H1 (cell line): ENCODE data around the gene ELFN2. TPM values are rescaled to one million over a fixed set of nuclear protein-coding genes. Genes with fewer than 3 reads are reported as not detected.

Source experiments
- CTCF ChIA-PET: fragments of 300-600 bp; sonication (Branson Sonifier 250); formaldehyde crosslinking; loops from one replicate; lab custom pipeline; 2021; ENCODE audit not compliant: partially characterized antibody; lab: Charles Lee
- POLR2A ChIA-PET: fragments of 300-600 bp; sonication (Branson Sonifier 250); formaldehyde crosslinking; loops from one replicate; lab custom pipeline; 2021; ENCODE audit warnings: inconsistent platforms; ENCODE audit not compliant: partially characterized antibody; lab: Charles Lee
- DNase-seq, 2 experiments: peaks; one replicate each; pipeline versions ENCODE4 v3.0.0 to v3.0.0-alpha.2; 2010 to 2022; ENCODE audit warnings: low spot score in 2 of 2, low read depth in 1 of 2, mixed read lengths in 1 of 2
- FAIRE-seq: peaks from 2 replicates; lab custom pipeline; 2011; peaks lifted over from hg19 to GRCh38; lab: Jason Lieb, UNC
- H2AFZ ChIP-seq: 2 replicates; pipeline ENCODE4 v1.8.1; 2012; ENCODE audit warnings: low read length, inconsistent platforms
- H2AK5ac ChIP-seq: 2 replicates; pipeline ENCODE4 v1.6.1; 2013; ENCODE audit warnings: low read depth, low read length
- H2BK120ac ChIP-seq: replicated peaks from 2 replicates; pipeline ENCODE3; 2013; ENCODE audit warnings: low read depth, low read length, inconsistent platforms
- H2BK12ac ChIP-seq: 2 replicates; pipeline ENCODE4 v1.6.1; 2013; ENCODE audit warnings: low read depth, low read length
- H2BK15ac ChIP-seq: 2 replicates; pipeline ENCODE4 v1.6.1; 2013; ENCODE audit warnings: low read length
- H2BK20ac ChIP-seq: 2 replicates; pipeline ENCODE4 v1.6.1; 2013; ENCODE audit warnings: low read length
- H2BK5ac ChIP-seq: 2 replicates; pipeline ENCODE4 v1.6.1; 2013; ENCODE audit warnings: low read depth, low read length
- H3K14ac ChIP-seq: 2 replicates; pipeline ENCODE4 v1.6.1; 2013; ENCODE audit warnings: inconsistent platforms; ENCODE audit not compliant: insufficient read length
- H3K18ac ChIP-seq: 2 replicates; pipeline ENCODE4 v1.6.1; 2013; ENCODE audit warnings: low read length; ENCODE audit errors: extremely low read depth
- H3K23ac ChIP-seq: 2 replicates; pipeline ENCODE4 v1.6.1; 2013; ENCODE audit warnings: inconsistent platforms; ENCODE audit not compliant: insufficient read length
- H3K23me2 ChIP-seq: 2 replicates; pipeline ENCODE4 v1.6.1; 2013; ENCODE audit warnings: low read depth, low read length
- H3K27ac ChIP-seq: 2 replicates; pipeline ENCODE4 v1.6.1; 2011; ENCODE audit warnings: low read depth, low read length, inconsistent platforms
- H3K27me3 ChIP-seq, 4 experiments: replicated peaks in 1 of 4; 1 replicate in 1 of 4; 2 replicates in 3 of 4; pipeline versions ENCODE4 v1.6.1 to v1.8.1; 2011 to 2013; ENCODE audit warnings: low read length in 3 of 4, mild to moderate bottlenecking in 3 of 4, inconsistent platforms in 2 of 4, mixed read lengths in 2 of 4, moderate library complexity in 1 of 4; ENCODE audit not compliant: control insufficient read depth in 3 of 4, insufficient read depth in 3 of 4; ENCODE audit errors: extremely low read depth in 1 of 4
- H3K36me3 ChIP-seq, 4 experiments: 2 replicates each; pipeline versions ENCODE4 v1.6.1 to v1.8.1; 2011 to 2013; ENCODE audit warnings: mild to moderate bottlenecking in 4 of 4, low read length in 3 of 4, moderate library complexity in 2 of 4, control low read depth in 1 of 4, inconsistent platforms in 1 of 4; ENCODE audit not compliant: insufficient read depth in 4 of 4, control insufficient read depth in 2 of 4
- H3K4ac ChIP-seq: replicated peaks from 2 replicates; pipeline ENCODE3; 2013; ENCODE audit warnings: low read length, low read depth, mixed read lengths, inconsistent platforms; ENCODE audit not compliant: insufficient read length
- H3K4me1 ChIP-seq, 4 experiments: replicated peaks in 1 of 4; 1 replicate in 1 of 4; 2 replicates in 3 of 4; pipeline versions ENCODE4 v1.6.1 to v1.8.1; 2011 to 2013; ENCODE audit warnings: low read length in 3 of 4, inconsistent platforms in 2 of 4, mixed read lengths in 1 of 4; ENCODE audit not compliant: insufficient read depth in 4 of 4, control insufficient read depth in 3 of 4
- H3K4me2 ChIP-seq, 2 experiments: 2 replicates each; pipeline versions ENCODE4 v1.6.1 to v1.8.1; 2011 to 2013; ENCODE audit warnings: low read depth in 2 of 2, low read length in 2 of 2, control low read depth in 1 of 2, inconsistent platforms in 1 of 2, mild to moderate bottlenecking in 1 of 2; ENCODE audit not compliant: insufficient read depth in 1 of 2
- H3K4me3 ChIP-seq, 4 experiments: fragments of 200-600, 300-600 bp in 1 of 4; sonication (generic), shearing (Covaris generic), sonication (Bioruptor Twin) in 1 of 4; 2 replicates each; pipeline versions ENCODE4 v1.5.1 to v1.8.1; 2011 to 2016; ENCODE audit warnings: low read length in 4 of 4, low read depth in 3 of 4, control low read depth in 2 of 4, inconsistent platforms in 2 of 4, mild to moderate bottlenecking in 2 of 4, mixed read lengths in 1 of 4, moderate library complexity in 1 of 4; ENCODE audit not compliant: insufficient read depth in 2 of 4; ENCODE audit errors: extremely low read depth in 1 of 4
- H3K56ac ChIP-seq: replicated peaks from 2 replicates; pipeline ENCODE3; 2013; ENCODE audit warnings: low read depth, mild to moderate bottlenecking, mixed read lengths, low read length, inconsistent platforms; ENCODE audit not compliant: insufficient read length
- H3K79me1 ChIP-seq: 2 replicates; pipeline ENCODE4 v1.6.1; 2013; ENCODE audit warnings: low read depth, low read length, control low read depth
- H3K79me2 ChIP-seq, 2 experiments: 2 replicates each; pipeline versions ENCODE4 v1.6.1 to v1.8.1; 2012 to 2013; ENCODE audit warnings: low read length in 2 of 2, mild to moderate bottlenecking in 2 of 2, inconsistent platforms in 1 of 2; ENCODE audit not compliant: insufficient read depth in 2 of 2, control insufficient read depth in 1 of 2
- H3K9ac ChIP-seq, 4 experiments: replicated peaks in 1 of 4; 1 replicate in 1 of 4; 2 replicates in 3 of 4; pipeline versions ENCODE4 v1.6.1 to v1.8.1; 2011 to 2013; ENCODE audit warnings: low read depth in 3 of 4, low read length in 3 of 4, control low read depth in 2 of 4, mild to moderate bottlenecking in 2 of 4, moderate library complexity in 2 of 4, inconsistent platforms in 1 of 4; ENCODE audit errors: extremely low read depth in 1 of 4
- H3K9me3 ChIP-seq, 2 experiments: 2 replicates each; pipeline versions ENCODE4 v1.6.1 to v1.8.1; 2012 to 2013; ENCODE audit warnings: mild to moderate bottlenecking in 2 of 2, moderate library complexity in 2 of 2, control low read depth in 1 of 2, inconsistent platforms in 1 of 2, low read depth in 1 of 2, low read length in 1 of 2, mixed read lengths in 1 of 2; ENCODE audit not compliant: insufficient read depth in 2 of 2
- H4K20me1 ChIP-seq, 2 experiments: replicated peaks in 1 of 2; 2 replicates each; pipeline versions ENCODE3 to v1.8.1; 2011 to 2013; ENCODE audit warnings: inconsistent platforms in 2 of 2, low read length in 2 of 2, mild to moderate bottlenecking in 1 of 2; ENCODE audit not compliant: insufficient read depth in 2 of 2, control insufficient read depth in 1 of 2
- H4K5ac ChIP-seq: 2 replicates; pipeline ENCODE4 v1.6.1; 2013; ENCODE audit warnings: low read length, low read depth, mixed read lengths, inconsistent platforms; ENCODE audit not compliant: insufficient read length
- H4K8ac ChIP-seq: 2 replicates; pipeline ENCODE4 v1.8.0; 2013; ENCODE audit warnings: mild to moderate bottlenecking, moderate library complexity, low read length, inconsistent platforms; ENCODE audit not compliant: insufficient read depth; ENCODE audit errors: extremely low read depth
- H4K91ac ChIP-seq: replicated peaks from 2 replicates; pipeline ENCODE3; 2013; ENCODE audit warnings: low read length, mixed read lengths, inconsistent platforms; ENCODE audit not compliant: insufficient read length
- BACH1 ChIP-seq: IDR thresholded peaks from 2 replicates; pipeline ENCODE4 v1.6.1; 2012; ENCODE audit warnings: low read length, improper control_type of control experiment
- CTBP2 ChIP-seq: IDR thresholded peaks from 2 replicates; pipeline ENCODE4 v1.7.0; 2011; ENCODE audit warnings: borderline replicate concordance, mild to moderate bottlenecking, moderate library complexity, mixed read lengths, low read length; ENCODE audit not compliant: insufficient read depth, insufficient read length
- EZH2 ChIP-seq: fragments of 200-600 bp; sonication (generic); IDR thresholded peaks from 2 replicates; pipeline ENCODE4 v1.7.1; 2012; ENCODE audit warnings: low read depth, mild to moderate bottlenecking, moderate library complexity, low read length, inconsistent platforms; ENCODE audit not compliant: severe bottlenecking
- HDAC6 ChIP-seq: IDR thresholded peaks from one replicate; pipeline ENCODE4 v1.7.1; 2012; ENCODE audit warnings: low read depth, mild to moderate bottlenecking, inconsistent platforms, low read length, moderate library complexity
- JUN ChIP-seq: IDR thresholded peaks from 2 replicates; pipeline ENCODE4 v1.6.1; 2011; ENCODE audit warnings: low read depth, mild to moderate bottlenecking, improper control_type of control experiment, low read length
- KDM4A ChIP-seq: IDR thresholded peaks from one replicate; pipeline ENCODE4 v1.7.1; 2012; ENCODE audit warnings: low read depth, mild to moderate bottlenecking, moderate library complexity, low read length, inconsistent platforms; ENCODE audit not compliant: severe bottlenecking
- NANOG ChIP-seq: IDR thresholded peaks from 2 replicates; pipeline ENCODE4 v1.6.1; 2011; ENCODE audit warnings: low read length, low read depth, mild to moderate bottlenecking, inconsistent platforms; ENCODE audit not compliant: insufficient read depth, poor library complexity, severe bottlenecking
- NRF1 ChIP-seq: IDR thresholded peaks from 2 replicates; pipeline ENCODE4 v1.6.1; 2011; ENCODE audit warnings: mild to moderate bottlenecking, low read depth, low read length, improper control_type of control experiment
- SP1 ChIP-seq: IDR thresholded peaks from 2 replicates; pipeline ENCODE4 v1.6.1; 2011; ENCODE audit warnings: low read depth, low read length
- SUZ12 ChIP-seq: fragments of 200-600 bp; sonication (generic); IDR thresholded peaks from 2 replicates; pipeline ENCODE4 v1.6.1; 2012; ENCODE audit warnings: mild to moderate bottlenecking, inconsistent platforms, low read length, moderate library complexity, mixed read lengths
- TAF7 ChIP-seq: optimal IDR thresholded peaks from 2 replicates; pipeline ENCODE3; 2011; ENCODE audit warnings: low read depth, mild to moderate bottlenecking, inconsistent platforms, low read length, moderate library complexity, borderline replicate concordance
- TEAD4 ChIP-seq: IDR thresholded peaks from 2 replicates; pipeline ENCODE4 v1.6.1; 2012; ENCODE audit warnings: low read depth, low read length, inconsistent platforms, mixed read lengths
- WGBS, 2 experiments: shearing (Covaris generic) in 1 of 2; methylation state at CpG; one replicate each; pipeline versions ENCODE4 v1.1.6 to v1.1.7; 2013 to 2015; ENCODE audit warnings: low lambda C conversion rate in 2 of 2, mixed read lengths in 2 of 2, inconsistent platforms in 1 of 2, low coverage in 1 of 2, missing lambda C conversion rate in 1 of 2; ENCODE audit not compliant: insufficient replicate concordance in 2 of 2, insufficient coverage in 1 of 2, insufficient read length in 1 of 2; ENCODE audit errors: extremely low coverage in 1 of 2, missing lambda C conversion rate in 1 of 2; 5-methylcytosine and 5-hydroxymethylcytosine counted together
- polyA plus RNA-seq, 7 experiments: library from polyadenylated mRNA; depleted of rRNA in 3 of 7; stranded (reverse) in 5 of 7; unstranded in 2 of 7; fragments of >200 nt in 5 of 7; fragments of 200-250 nt in 2 of 7; gene quantifications; 1 replicate in 5 of 7; 2 replicates in 1 of 7; 4 replicates in 1 of 7; pipeline versions ENCODE4 v1.2.1 to v1.2.3, GENCODE V29; 2011 to 2013; ENCODE audit warnings: missing spikeins in 2 of 7, mixed read lengths in 2 of 7
- total RNA-seq: library from RNA; stranded (reverse); fragmentation: NEBNext Ultra II Directional; extraction: Animal tissue kit (Norgen Biotek cat#: 25700); gene quantifications from 2 replicates; pipeline ENCODE4 v1.2.1, GENCODE V29; 2021

ELFN2 gene
- total and polyA plus RNA-seq, 2 of the 8 experiments (the other 6 are each of a cell fraction or from before 2014, with no cell fraction given), result 0.63 to 0.88 TPM

DNA sequence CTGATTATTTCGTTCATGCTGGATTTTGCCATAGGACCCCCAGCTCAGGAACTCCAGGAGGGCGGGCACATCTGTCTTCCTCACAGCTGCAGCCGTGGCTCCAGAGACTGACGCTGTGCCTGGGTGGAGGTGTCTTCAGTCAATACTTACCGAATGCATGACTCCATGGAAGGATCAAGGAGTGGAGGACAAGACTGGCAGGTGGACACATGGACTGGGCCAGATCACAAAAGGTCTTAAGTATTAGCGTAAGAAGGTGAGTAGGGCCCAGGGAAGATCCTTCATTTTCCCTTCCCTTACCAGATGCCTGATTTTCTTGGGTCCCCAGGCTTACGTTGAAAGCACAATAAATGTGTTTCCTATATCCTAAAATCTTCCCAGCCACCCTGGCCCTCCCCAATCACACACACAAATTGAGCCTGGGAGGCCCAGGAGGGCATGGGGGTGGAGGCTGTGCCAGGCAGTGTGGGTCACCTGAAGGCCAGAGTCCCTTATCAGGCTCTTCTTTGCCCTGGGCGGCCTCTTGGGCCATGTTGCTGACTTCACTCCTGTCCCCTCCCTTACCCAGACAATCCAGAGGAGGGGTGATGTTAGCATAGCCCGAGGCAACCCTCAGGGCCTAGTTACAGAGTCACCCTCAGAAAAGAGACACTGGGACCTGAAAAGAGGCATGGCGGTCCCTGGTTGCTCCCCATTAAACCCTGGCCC is 88.6 kb downstream of the ELFN2 start:
- peaks cover 0 to 21% (median 10%) of the 10 kb centered on the region in 4 experiments; a peak in 5 of 7 replicates for H3K27me3 ChIP-seq
- 82% methylated on average over 9 of the region's 10 CpGs; no CpG with 5 or more reads in 1 of the 2 experiments for WGBS, 2 experiments
- no peak for TF ChIP-seq EZH2
- TF ChIP-seq CTBP2, result no peak
- no peak for TF ChIP-seq BACH1
- no peak for TF ChIP-seq TAF7
- no peak for TF ChIP-seq NRF1
- no peak for TF ChIP-seq SUZ12
- TF ChIP-seq NANOG, result no peak
- no peak for TF ChIP-seq HDAC6
- no peak for TF ChIP-seq KDM4A
- TF ChIP-seq JUN, result no peak
- TF ChIP-seq TEAD4, result no peak
- TF ChIP-seq SP1, result no peak

More for the DNA sequence above, 88.6 kb downstream of the ELFN2 start:
- Histone ChIP-seq H3K23me2 (peaks cover 9% of the 10 kb centered on the region; the same call in 1 of the 2 replicates), H4K91ac (no peak overlapping the region), H3K79me2 (no peaks in the 10 kb centered on the region), H3K56ac (no peak overlapping the region), H3K4me2 (no peak overlapping the region), H3K27ac (no peak overlapping the region), H4K20me1 (no peaks in the 10 kb centered on the region), H2AK5ac (peak overlapping the region; percentile 40; the same call in 1 of the 2 replicates), H3K18ac (no peak overlapping the region; the same call in 1 of the 2 replicates), H2BK12ac (0 out of 2 replicates have a peak overlapping the region, but pooled peaks have one; percentile 33), H2BK20ac (no peak overlapping the region), H3K4me1 (peaks cover 0 to 23% (median 16%) of the 10 kb centered on the region in 4 experiments; a peak in 5 of 7 replicates), H3K14ac (no peak overlapping the region), H3K4ac (no peak overlapping the region), H3K9me3 (no peaks in the 10 kb centered on the region), H3K79me1 (no peaks in the 10 kb centered on the region; the same call in 1 of the 2 replicates), H3K23ac (no peak overlapping the region), H2BK120ac (no peak overlapping the region), H2BK15ac (peak overlapping the region; percentile 83; the same call in 1 of the 2 replicates), H3K4me3 (no peak overlapping the region), H2BK5ac (no peak overlapping the region), H2AFZ (no peak overlapping the region), H4K8ac (no peak overlapping the region; the same call in 1 of the 2 replicates), H4K5ac (no peak overlapping the region), H3K36me3 (no peaks in the 10 kb centered on the region), H3K9ac (no peak overlapping the region)
- no peak for FAIRE-seq
- ChIA-PET CTCF (interaction anchor here (1.5 to 2.7 kb wide), 3 partner anchors 7 to 134 kb away, joined by 4 to 19 read pairs (median 9); no protein-coding TSS in a partner anchor), POLR2A (no interaction called here)
- DNase-seq, result no peak
